ENCODE results near the gene THRAP3.

DNA sequence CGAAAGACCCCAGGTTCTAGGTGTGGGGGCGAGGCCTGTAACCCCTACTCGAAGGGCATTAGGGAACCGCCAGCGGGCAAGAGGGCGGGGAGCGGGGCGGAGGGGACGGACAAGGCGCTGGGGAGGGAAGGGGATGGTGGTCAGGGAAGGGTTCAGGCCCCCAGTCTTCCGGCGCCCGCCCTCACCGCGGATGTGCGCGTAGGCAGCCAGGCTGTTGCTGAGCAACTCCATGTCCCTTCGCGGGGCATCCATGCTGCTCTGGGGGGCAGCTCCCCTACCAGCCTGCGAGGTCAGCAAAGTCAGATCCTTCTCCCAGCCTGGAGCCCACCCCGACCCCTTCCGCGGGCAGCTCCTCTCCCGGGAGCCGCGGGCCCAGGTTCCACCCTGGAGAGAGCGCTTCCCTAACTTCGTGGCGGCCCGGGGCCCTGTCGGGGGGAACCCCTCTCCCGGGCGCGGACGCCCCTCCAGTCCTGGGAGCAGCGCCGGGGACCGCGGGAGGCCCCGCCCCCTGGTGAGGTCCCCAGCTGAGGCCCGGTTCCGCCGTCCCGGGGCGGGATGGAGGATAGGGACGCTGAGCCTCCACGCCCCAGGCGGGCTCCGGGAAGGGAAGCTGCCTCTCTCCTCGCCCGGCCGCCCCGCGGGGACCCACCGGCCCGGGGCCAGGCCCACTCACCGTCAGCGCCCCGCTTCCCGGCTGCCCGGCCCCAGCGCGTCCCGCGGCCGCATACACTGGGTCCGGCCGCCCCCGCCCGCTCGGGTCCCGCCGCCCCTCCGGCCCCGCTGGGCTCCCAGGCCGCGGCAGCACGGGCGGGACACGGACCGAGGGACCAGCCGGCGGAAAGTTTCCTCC, 98.8 kb downstream of the THRAP3 start:
- TF ChIP-seq, protein P1, sequence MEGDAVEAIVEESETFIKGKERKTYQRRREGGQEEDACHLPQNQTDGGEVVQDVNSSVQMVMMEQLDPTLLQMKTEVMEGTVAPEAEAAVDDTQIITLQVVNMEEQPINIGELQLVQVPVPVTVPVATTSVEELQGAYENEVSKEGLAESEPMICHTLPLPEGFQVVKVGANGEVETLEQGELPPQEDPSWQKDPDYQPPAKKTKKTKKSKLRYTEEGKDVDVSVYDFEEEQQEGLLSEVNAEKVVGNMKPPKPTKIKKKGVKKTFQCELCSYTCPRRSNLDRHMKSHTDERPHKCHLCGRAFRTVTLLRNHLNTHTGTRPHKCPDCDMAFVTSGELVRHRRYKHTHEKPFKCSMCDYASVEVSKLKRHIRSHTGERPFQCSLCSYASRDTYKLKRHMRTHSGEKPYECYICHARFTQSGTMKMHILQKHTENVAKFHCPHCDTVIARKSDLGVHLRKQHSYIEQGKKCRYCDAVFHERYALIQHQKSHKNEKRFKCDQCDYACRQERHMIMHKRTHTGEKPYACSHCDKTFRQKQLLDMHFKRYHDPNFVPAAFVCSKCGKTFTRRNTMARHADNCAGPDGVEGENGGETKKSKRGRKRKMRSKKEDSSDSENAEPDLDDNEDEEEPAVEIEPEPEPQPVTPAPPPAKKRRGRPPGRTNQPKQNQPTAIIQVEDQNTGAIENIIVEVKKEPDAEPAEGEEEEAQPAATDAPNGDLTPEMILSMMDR (IDR thresholded peaks at IDR 0.05), result no peak
- no peak for TF ChIP-seq POLR2AphosphoS5 (IDR thresholded peaks at IDR 0.05)
